Ramos (cell line): ENCODE results near the gene SCN2B.

Experiments used
- in situ Hi-C: fragments of 300-500 bp; cut with MboI; formaldehyde crosslinking; loops from one replicate; pipeline ENCODE4 v1.14.3; 2022; ENCODE audit warnings: low sequenced_read_pairs; ENCODE audit not compliant: unreplicated experiment

SCN2B gene, protein sequence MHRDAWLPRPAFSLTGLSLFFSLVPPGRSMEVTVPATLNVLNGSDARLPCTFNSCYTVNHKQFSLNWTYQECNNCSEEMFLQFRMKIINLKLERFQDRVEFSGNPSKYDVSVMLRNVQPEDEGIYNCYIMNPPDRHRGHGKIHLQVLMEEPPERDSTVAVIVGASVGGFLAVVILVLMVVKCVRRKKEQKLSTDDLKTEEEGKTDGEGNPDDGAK

DNA sequence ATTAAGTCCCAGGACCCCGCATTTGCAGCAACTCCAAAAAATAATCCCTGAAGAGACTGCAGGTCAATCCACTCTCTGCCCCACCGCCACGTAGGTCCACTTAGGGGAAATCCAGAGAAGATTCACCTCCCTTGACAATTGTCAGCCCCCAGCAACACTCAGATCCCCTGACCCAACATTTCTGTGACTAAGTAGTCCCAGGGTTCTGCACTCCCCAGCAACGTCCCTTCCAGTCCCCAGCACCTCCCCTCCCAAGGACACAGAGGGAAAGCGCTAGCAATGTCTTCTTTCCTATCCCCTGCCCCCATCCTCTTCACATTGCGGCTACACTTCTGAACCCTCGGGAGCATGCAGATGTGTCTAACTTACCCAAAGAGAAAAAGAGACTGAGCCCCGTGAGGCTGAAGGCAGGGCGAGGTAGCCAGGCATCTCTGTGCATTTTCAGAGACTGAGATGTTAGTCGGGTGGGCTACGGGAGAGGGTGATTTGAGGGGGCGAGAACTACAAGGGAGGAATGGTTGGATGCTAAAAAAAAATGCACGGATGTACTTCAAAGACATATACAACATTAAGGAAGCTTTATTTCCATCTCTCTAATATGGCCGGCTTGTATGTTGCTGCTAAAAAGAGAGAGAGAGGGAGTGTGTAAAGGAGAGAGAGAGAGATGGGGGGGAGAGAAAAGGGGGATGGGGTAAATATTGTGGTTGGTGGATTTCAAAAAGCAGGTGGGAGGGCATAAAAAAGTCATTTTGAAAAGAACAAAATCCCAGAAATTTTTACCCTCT is at the start of gene SCN2B:
TSS of gene SCN2B (minus strand) at position 647 of the 785 bp plus-strand sequence. CDS start at position 439, 208 bp downstream.
- in situ Hi-C loops = no loop called here

DNA sequence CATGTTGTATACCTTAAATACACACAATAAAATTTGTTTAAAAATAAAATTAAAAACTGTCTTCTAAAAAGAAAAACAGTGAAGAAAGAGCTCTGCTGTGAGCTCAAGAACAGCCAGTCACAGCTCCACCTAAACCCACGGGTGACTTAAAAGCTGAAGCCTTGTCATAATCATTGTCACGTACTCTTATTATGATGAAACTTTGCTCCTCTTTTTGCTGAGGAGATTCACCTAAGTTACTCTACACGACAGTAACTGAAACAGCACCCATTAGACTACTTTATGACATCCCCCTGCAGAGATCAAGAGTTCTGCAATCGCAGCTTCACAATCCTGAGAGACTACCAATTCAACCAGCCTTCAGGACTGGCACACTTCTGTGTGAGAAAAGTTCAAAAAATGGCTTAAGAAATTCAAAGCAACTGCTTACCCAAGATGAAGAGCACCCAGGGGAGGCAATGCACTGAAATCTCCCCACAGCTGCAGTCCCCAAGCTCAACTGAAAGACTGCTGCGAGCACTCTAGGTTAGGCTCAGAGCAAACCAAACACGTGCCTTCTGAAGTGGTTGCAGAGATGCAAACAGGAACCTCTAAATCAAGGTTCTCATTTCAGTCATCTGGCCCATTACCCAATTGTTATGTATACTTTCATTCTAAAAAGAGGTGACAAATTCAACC is 48.2 kb upstream of the SCN2B start, which contains the start of gene JAML:
TSS of gene JAML (minus strand) at position 501 of the 678 bp plus-strand sequence. CDS start 10,145 bp downstream, outside the sequence.
- in situ Hi-C loops = no loop called here

DNA sequence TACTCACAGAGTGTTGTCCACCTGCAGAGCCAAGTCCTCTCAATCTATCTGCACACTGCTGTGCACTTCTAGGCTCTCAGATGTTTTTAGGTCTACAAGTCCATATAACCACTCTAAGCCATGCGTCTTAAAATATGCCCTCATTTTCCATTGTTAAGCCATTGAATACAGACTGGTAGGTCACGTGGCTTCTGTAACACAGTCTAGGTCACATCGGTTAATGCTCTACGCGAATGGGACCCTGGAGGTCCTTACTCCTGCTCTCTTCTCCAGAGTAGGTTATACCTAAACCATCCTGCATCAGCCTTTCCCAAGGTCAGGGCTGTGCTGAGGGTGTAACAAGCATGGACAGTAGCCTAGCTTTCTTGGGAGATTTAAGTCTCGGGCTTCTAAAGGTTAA is 47.6 kb upstream of the SCN2B start:
- in situ Hi-C loops = no loop called here

DNA sequence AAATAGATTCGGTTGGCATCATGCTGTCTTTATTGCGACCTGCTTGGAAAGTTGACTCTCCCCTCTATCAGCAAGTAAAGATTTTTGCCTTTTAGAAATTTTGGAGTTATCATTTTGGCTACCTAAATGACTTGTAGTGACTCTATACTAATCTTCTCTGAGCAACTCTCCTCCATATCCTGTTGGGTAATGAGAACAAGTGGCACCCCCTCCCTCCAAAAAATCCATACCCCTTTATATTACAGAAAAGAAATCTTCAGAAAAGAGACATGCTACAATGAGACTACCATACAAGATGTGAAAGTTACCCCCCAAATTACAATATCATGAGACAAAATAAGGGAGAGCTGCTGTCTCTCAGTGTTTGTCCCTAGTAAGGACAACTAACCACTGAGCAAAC is 47.1 kb upstream of the SCN2B start:
- in situ Hi-C loops = no loop called here

DNA sequence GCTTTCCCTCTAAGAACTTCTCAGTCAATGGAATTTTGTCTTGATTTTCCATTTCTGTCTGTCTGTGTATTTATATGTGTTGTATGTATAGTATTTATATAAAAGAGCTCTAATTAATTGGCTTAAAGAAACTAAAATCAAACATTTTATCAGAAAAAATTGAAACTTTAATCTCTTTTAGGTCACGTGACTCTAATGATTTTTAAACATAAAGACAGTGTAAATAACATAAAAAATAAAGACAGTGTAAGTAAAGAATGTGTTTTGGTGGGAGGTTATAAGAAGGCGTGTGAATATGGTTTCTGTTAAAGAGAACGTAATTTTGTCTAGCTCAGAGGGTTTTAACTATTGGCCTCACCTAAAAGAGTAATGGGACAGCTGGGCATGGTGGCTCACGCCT is 46.0 kb upstream of the SCN2B start:
- in situ Hi-C loops = no loop called here

DNA sequence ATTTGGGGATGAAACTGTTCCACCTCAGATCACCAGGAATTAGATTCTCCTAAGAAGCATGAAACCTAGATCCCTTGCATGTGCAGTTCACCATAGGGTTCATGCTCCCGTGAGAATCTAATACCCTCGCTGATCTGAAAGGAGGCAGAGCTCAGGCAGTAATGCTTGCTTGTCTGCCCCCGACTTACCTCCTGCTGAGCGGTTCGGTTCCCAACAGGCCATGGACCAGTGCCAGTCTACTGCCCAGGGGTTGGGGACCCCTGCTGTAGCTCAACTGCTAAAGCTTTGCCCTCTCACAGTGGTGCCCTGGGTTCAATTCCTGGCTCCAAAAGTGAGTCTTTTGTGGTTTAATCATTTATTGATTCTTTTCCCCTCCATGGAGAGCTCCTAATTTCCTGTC is 45.0 kb upstream of the SCN2B start:
- in situ Hi-C loops = no loop called here

DNA sequence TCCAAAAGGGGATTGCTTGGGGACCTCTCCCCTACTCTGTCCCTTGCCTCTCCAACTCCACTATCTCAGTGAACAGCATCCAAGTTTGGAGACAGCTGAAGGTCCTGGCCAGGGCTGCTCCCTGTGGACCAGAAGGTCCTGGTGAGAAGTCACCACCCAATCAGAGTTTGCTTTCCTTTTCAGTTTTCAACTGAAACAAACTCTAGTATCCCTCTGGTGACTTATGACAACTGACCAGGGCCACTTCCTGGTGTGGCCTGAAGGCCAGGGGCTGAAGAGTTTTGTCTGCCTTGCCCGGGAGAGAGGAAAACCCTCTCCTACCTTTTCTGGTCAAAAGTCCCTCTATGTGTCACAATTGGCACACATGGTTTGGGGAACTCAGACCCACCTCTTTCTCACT is 43.3 kb upstream of the SCN2B start:
- in situ Hi-C loops = no loop called here

DNA sequence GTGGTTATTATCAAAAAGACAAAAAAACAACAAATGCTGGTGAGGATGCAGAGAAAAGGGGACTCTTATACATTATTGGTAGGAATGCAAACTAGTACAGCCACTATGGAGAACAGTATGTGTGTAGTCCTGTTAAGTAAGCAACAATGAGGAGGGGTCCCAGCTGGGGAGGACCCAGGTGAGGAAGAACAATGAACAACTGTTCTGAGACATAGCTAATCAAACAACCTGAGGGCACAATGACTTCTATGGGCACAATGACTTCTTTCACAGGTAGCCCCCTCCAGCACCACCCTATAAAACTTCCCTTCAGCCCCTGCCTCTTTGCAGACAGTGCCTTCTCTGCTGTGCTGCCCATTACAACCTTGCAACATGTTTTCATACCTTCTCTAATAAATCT is 42.8 kb upstream of the SCN2B start:
- in situ Hi-C loops = no loop called here

DNA sequence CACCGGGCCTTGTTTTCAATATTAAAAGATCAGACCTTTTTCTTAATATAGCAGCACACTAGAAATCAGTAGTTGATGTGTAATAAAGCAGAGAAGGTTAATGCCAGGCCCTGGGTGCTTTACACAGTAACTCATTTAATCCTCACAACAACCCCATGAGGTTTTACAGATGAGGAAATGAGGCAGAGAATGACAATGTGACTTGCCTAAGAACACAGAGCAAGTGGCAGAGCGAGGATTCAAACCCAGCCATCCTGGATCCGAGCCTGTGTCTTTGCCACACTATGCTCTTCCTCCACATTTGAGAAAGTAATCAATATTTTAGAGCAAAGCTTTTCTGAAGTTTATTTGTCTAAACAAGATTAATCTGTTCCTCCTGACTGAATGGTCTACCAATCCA is 41.1 kb upstream of the SCN2B start:
- in situ Hi-C loops = no loop called here

DNA sequence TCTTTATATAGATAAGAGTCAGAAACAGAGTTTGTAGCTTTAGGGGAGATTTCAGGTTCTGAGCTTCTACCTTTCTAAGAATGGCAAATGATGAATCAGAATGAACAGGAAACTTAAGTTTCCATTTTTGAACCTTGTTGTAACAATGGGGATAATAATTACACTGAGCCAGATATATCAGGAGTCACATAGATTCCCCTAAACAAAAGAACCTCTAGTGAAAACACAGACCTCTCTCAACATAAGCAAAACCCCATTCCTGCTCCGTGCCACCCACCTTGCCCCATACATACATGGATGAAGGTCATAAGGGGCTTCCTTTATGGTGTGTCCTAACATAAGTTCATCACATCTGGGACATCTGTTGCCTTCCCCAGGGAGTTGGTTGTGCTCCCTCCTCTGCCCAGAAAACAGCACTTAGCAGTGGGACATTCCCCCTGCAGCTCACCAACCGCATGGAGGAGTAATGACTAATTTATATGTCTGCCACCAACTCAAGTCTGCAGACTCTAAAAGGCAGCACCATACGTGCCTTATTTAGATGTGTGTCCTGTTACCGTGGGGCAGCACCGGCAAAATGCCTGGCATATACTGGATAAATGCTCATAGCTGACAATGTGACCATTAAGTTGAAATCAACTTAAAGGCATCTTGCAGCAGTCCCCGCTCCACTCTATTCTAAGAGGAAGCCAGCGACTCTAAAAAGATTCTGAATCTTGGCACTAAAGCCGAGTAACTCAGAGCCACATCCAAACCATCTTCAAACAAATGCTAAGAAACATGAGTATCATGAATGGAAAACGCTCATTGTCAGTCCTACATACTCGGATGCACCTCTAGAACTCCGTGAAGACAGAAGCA is 40.4 kb upstream of the SCN2B start:
- in situ Hi-C loops = no loop called here

DNA sequence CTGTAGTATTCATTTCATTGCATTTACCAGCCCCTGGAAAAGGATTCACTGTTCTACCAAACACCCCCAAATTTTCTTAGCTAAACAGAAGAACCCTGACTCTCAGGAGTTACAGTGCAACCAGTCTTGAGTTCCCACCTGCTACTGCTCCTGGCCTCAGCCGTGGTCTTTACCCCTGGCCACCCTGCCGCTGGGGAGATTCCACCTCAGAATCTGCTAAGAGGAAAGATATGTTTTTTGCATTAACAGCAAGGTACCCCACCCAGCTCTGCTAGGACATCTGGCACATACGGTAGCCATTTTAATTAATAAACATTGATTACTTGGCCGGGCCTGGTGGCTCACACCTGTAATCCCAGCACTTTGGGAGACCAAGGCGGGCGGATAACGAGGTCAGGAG is 39.3 kb upstream of the SCN2B start:
- in situ Hi-C loops = no loop called here

DNA sequence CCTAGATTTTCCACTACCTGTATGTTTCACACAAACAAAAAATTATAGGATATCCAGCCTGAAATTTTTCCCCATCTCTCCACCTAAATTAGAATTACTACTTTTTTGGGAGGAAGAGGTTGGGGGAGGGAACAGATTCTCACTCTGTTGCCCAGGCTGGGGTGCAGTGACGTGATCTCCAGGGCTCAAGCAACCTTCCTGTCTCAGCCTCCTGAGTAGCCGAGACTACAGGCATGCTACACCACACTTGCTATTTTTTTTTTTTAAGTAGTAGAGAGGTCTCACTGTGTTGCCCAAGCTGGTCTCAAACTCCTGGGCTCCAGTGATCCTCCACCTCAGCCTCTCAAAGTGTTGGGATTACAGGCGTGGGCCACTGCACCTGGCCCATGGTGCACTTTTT is 38.8 kb upstream of the SCN2B start:
- in situ Hi-C loops = no loop called here

DNA sequence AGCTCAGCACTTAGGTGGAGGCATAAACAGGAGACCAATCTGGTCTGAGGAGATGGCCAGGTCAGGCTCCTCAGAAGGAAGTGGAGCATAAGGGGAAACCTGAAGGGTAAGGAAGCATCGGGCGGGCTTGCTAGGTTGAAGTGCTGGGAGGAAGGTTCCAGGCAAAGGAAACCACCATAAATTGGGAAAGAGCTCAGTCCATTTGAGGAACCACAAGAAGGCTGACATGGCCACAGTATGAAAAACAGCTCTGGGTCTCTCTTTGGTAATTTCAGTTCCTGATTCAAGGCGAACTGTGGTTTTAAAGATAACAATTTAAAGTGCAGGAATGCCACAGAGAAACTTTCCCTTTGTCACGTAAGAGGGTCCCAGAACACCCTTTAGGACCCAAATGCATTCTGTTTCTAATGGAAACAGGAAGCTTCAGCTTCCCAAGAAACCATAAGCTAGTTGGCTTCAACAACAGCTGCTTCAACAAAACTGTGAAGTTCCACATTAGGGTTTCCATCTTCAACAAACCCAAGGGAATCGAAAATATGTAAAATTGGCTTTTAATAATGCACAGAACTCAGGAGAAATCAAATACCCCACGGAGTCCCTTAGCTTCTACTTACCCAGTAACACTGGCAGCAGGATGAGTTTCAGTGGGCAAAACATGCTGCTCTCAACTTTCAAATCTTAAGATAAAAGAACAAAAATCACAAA is 37.9 kb upstream of the SCN2B start:
- in situ Hi-C loops = no loop called here

DNA sequence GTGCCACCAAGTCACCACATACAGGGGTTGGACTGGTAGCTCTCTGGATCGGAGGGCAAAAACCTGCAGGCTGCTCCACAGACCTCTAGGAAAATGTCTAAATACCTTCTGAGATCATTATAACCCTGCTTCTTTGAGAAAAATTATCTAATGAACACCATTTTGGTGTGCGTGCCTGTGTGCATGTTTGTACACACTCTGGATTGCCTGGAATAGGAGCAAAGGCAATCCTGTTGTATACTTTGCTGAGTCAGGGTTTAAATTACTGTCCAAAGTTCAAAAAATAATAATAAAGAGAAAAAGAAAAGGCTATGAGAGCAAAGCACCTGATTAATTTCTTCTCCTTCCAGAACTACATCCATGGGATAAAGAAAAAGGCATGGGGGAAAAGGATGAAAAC is 37.3 kb upstream of the SCN2B start:
- in situ Hi-C loops = no loop called here

DNA sequence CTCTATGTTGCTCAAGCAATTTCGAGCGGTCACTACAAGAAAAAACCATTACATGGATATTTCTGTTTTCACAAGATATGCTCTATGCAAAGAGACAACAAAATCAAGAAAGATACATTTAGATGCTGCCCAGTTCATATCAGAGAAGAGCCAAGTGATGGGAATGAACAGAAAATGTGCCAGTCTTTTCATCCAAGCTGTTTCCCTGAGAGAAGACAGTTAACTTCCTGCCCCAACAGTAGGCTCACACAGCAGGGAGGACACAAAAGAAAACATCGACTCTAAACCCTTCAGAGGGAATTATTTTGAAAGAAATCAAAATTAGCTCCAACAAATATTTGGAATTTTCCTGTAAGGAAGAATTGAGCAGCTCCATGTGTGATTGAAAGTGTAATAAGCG is 36.8 kb upstream of the SCN2B start:
- in situ Hi-C loops = no loop called here

DNA sequence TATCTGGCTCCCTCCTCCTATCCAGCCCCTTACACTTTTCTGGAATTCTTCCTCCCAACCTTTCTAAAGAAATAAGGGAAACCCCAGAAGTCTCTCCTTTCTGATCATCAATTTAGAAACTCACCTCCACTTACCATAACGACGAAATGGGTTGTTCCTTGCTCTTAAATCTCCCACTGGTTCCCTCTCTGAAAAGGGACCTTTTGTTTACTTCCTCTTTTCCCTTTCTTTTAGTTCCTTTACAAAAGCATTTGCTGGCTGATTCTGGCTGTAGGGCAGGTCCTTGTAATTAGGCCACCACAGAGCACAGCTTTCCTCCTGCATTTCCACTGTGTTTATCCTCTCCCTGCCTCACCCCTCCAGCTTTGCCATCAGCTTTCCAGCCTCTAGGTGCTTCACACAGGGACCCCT is 36.3 kb upstream of the SCN2B start:
- in situ Hi-C loops = no loop called here

DNA sequence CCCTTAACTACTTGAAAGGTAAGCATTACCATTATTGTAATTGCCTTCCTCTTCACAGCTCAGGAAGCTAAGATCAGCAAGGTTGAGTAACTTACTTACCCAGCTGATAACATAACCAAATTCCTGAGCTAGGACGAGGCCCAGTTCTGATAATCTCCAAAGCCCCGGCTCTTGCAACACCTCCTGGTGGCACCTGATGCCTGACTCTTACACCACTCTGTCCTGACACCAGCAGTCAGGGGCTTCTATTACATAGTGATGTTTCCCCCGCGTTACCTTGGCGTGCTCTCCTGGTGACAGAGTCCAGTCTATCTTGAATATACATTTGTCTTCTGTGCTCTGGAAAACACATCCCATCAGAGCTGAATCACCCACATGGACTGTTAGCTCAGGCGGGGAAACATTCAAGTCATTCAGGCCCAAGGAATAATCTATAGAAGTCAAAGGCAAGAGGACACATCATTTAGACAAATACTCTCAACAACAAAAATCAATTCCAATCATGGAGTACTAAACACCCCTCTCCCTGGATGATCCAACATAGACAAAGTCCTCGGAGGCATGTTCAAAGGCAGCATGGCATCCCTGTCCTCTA is 35.8 kb upstream of the SCN2B start:
- in situ Hi-C loops = no loop called here

DNA sequence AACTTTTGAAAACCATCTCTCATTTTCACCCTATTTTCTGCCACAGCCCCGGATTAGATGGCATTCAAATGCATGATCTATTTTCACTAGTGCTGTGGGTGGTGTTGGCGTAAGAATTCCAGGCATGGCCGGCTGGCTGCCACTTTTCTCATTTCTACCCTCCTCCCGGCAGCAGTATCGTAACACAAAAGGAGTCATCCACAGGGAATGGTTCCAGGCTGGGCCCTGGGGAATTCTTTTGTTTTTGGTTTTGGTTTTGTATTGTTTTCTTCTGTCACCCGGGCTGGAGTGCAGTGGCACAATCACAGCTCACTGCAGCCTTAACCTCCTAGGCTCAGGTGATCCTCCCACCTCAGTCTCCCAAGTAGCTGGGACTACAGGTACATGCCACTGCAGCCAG is 34.6 kb upstream of the SCN2B start:
- in situ Hi-C loops = no loop called here

DNA sequence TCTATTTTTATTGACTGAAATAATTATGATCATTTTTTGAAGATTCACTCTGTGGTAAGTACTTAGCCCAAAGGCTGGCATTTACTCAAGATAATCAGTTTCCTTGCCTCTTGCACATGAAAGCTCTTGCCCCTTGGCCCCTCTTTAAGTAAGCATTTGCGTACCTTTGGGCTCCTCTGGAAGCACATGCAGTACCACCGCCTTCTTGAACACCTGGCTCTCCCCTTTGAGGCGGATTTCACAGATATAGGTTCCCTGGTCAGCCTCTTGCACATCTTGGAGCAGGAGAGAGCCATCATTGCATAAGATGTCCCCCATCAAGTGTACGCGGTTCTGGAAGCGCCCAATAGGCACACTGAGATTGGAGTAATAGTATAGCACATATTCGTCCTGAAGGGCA is 33.9 kb upstream of the SCN2B start:
- in situ Hi-C loops = no loop called here
